ENCODE data around the gene SASH3.
"Not testable (repeated sequence)": the region's sequence is repeated elsewhere in the genome, so short reads cannot be mapped to it uniquely, and the experiment has no call there.

The SASH3 gene

DNA sequence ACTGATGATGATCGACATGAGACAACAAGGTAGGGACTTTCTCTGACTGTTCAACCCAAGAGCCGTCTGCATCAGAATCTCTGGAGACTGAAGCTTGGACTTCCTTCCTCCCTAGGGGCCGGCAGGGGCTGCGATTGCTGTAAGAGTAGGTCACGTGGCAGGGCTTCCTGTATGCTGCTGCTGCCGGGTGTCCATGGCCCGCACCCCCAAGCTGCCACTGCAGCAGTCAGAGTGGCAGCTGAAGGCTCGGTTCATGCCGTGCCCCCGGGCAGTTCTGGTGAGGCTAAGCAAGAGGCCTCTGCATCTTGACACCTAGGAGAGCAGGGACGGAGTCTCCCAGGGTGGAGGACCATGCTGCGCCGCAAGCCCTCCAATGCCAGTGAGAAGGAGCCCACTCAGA is at the start of gene SASH3:
TSS of gene SASH3 (plus strand) at position 203 of the 400 bp plus-strand sequence. CDS start at position 352, 149 bp downstream.
- no peak for DNase-seq

DNA sequence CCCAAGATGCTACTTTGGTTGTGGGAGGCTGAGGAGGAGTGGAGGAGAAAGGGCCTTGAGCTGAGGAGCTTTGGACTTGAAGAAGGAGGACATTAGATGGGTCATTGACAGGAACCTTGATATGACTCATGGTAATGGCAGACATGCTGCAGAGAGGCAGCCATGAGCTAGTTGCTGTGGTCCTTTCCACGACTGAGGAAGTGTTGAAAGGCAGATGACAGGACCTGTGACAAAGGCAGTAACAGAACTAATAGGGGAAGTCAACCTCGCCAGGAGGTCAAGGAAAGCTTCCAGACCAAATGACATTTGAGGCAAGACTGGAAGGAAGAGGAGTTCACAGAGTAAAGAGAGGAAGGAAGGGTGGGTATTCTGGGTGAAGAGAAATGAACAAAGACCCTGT is 48.5 kb upstream of the SASH3 start:
- peak; percentile 9 for DNase-seq

DNA sequence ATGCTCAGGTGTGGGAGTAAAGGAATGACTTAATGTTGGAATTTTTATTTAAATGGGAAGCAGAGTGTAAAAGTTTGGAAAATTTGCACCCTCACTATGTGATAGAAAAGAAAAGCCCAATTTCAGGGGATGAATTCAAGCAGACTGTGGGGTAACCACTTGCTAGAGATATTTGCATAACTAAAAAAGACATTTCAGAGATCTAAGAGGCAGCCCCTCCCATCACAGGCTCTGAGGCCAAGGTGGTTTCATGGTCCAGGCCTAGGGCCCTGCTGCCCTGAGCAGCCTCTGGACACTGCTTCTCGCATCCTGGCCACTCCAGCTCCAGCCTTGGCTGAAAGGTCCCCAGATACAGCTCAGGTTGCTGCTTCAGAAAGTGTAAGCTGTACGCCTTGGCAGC is 46.9 kb upstream of the SASH3 start:
- DNase-seq, result peak; percentile 6

DNA sequence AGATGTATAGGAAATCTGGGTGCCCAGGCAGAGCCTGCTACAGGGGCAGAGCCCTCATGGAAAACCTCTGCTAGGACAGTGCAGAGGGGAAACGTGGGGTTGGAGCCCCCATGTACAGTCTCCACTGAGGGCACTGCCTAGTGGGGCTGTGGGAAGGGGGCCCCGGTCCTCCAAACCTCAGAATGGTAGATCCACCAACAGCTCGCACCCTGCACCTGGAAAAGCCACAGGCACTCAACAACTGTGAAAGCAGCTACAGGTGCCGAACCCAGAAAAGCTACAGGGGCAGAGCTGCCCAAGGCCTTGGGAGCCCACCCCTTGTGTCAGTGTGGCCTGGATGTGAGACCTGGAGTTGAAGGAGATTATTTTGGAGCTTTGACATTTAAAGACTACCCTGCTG is 46.4 kb upstream of the SASH3 start:
- DNase-seq, result peak; percentile 23

DNA sequence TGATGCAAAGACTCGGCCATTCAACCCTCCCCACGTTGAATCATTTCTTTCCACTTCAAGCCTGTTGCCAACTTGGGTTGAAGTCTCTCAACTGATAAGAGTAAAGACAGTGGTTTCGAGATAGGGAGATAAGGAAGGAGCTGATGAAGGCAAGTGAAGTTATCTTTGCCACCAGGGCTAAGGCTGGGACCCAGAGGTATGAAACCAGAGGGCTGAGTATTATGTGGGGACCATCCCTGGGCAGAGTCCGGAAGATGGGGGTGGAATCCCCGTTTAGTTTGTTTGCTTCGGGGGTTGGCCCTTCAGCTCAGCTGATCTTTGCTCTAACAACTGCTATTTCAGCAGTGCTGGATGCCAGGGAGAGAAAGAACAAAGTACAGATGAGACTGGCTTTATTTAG is 43.3 kb upstream of the SASH3 start:
- DNase-seq, result no peak

DNA sequence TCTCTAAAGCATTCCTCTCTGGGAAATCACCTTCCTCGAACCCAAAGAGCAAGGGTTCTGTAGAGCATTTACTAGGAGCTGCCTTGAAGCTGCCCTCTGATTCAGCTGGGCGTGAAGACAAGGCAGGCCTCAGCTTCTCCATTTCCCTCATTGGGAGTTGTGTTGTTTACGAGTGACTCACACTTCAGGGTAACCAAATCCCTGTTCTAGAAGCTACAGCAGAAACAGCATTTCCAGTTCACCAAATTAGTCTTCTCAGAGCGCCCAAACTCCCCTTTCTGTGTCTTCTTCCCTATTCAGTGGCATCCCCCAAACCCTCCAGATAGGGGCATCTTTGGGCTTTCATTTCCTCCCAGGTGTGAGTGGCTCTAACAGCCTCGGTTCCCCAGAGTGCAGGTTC is 41.8 kb upstream of the SASH3 start:
- no peak for DNase-seq

DNA sequence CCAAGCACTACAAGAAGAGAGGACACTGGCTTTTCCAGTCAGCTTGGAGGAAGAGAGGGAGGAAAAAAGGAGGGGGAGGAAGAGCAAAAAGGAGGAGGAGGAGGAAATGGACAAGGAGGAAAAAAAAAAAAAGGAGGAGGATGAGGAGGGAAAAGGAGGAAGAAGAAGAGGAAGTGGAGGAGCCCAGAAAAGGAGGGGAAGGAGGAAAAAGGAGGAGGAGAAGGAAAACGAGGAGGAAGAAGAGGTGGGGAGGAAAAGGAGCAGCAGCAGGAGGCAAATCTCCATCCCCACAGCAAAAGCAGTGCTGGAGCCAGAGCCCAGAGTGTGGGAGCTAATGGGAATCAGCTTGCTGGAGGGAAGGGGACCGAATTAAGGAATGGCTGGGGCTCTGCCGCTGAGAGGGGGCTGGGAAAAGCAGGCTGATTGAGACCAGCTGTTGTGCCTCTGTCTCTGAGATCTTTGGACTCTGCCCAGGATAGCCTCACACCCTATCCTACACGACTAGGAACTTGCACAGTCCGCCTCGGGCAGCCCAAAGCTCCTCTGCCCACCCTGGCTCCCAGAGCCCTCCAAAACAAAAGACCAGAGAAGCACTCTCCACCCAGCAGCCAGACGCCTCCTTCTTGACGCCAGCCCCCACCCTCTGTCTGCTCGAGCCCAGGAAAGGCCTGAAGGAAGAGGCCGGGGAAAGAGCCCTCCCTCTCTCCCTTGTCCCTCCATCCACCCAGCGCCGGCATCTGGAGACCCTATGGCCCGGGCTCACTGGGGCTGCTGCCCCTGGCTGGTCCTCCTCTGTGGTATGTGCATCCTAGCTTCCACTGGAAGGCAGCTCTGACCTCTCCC is 41.1 kb upstream of the SASH3 start, which contains the start of gene XPNPEP2:
TSS of gene XPNPEP2 (plus strand) at position 514 of the 843 bp plus-strand sequence. CDS start at position 749, 235 bp downstream.
- DNase-seq, result peak; percentile 65

DNA sequence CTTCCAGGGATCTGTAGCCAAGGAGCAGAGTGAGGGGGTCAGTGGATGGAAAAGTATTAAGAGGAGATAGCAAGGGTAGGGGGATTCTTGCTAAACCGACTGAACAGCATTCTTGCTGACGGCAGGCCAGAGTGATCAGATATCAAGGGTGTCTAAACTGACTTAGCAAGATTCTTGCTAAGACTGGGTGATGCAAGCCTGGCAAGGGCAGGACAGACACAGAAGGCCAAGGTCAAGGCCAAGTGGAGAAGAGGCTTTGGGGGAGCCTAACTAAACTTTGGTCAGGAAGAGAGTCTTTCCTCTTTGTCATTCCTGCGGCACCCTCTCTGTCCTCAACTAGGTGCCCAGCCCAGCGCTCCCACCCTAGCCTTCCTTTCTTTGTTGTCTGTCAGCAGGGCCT is 40.2 kb upstream of the SASH3 start:
- DNase-seq, result peak; percentile 67

DNA sequence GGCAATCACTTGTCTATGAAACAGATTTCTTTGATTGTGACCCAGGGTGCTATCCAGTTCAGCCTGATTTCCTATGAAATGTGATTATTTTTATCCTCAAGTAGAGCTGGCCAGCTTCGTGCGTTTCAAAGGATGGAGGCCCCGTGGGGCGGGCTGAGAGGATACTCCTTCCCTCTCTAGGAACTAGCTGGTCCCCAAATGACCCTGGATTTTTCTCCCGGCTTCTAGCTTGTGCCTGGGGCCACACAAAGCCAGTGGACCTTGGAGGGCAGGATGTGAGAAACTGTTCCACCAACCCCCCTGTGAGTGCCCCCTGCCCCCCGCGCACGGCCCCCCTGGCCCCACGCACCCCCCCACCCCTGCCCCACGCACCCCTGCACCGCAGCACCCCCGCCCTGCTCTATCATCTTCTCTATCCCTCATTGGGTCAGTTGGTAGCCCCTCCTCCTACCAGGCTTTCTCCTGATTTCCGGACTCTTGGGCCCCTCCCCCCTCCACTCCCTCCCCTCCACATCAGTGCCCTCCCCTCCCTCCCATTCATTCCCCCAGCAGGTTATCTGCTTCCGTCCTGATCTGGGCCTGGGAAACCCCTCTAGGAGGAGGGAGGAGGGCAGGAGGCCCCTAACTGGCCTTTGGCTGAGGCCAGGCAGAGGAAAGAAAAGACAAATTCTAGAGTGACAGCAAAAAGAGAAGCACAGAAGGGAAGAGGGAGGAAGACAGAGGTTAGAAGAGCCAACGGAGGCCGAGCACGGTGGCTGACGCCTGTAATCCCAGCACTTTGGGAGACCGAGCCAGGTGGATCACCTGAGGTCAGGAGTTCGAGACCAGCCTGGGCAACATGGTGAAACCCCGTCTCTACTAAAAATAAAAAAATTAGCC is 37.6 kb upstream of the SASH3 start:
- DNase-seq, result no peak

DNA sequence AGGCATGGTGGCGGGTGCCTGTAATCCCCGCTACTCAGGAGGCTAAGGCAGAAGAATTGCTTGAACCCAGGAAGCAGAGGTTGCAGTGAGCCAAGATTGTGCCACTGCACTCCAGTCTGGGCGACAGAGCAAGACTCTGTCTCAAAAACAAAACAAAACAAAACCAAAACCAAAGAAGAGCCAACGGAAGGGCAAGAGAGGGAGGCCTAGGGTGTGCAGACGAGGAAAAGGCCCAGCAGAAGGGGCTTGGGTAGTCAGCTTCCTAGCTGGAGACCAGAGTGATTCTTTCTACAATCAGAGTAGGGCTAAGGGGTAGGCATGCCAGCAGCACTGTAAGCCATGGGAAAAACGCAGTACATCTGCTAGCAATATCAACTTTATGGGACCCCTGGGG is 37.0 kb upstream of the SASH3 start:
- DNase-seq, result not testable (repeated sequence)

DNA sequence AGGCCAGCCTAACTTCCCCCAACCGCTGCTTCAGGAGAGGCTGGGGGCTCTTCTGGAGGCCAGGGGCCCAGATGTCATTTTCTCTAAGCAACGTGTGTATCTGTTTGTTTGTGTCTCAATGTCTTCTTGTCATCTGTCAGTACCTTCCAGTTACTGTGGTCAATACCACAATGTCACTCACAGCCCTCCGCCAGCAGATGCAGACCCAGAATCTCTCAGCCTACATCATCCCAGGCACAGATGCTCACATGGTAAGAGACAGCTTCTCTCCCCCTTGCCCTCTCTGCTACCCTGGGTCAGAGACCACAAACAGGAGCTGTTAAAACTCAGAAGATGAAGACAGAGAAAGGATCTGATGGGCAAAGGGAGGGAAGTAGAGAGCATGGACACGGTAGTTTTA is 35.9 kb upstream of the SASH3 start:
- no peak for DNase-seq

DNA sequence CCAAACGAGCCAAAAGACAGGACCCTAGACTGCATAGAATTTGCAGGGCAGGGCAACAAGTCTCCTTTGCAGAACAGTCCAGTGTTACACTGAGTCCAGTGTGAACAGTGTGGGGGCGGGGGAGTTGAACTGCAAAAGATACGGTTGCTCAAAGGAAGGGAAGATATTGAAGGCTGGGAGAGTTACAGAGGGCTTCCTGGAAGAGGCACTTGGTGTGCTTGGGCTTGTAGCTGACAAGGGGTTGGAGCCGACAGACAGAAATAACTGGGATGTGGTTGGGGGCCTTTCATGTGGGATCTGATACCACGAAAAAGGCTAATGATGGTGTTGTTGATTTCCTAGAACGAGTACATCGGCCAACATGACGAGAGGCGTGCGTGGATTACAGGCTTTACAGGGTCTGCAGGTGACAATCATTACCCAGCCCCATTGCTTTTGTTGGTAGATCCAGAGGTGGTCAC is 34.9 kb upstream of the SASH3 start:
- no peak for DNase-seq

DNA sequence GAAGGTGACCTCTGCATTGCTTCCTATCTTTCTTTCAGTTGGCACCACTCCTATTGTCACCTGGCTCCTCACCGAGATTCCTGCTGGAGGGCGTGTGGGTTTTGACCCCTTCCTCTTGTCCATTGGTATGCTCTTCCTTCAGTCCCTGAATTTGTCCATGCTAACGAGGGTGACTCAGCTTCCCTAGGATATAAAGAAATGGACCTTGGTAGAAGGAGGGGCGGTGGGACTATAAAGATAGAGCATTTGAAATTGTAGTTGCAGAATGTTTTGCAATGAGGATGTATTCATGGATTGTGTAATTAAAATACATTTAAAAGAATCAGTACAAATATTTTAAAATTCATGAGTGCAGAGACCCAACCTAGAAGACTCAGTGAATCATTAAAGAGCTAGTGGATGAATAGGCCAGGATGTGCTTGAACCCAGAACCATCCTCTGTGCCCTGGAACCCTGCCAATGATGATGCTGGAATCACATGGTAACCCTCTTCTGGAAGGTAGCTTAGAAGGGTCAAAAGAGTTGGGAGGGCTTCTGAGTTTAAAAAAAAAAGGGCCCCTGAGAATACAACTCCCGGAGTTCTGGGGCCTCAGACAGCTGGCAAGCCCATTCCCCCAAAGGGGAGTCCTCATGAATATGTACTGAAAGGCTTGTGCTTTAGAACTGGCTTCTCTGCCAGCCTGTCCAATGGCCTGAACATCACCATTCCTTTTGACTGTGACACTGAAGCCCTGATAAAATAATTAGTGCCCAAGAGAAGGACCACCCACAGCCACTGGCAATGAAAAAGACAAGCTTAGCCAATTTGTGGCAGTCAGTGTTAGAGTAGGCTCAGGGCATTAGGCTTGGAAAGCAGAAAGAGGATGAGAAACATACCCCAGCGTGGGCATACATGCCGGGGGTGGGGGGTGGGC is 32.9 kb upstream of the SASH3 start:
- DNase-seq, result no peak

DNA sequence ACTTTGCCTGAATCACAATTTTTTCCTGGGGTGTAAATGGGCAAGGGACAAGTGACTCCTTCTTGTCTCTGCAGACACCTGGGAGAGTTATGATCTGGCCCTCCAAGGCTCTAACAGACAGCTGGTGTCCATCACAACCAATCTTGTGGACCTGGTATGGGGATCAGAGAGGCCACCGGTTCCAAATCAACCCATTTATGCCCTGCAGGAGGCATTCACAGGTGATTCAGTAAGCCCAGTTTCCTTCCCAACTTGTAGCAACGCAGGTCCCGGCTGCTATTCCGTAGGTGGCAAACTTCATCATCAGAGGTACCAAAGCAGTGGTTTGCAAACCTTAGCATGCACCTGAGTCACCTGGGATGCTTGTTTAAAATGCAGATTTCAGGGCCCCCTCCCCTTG is 32.2 kb upstream of the SASH3 start:
- DNase-seq, result no peak

DNA sequence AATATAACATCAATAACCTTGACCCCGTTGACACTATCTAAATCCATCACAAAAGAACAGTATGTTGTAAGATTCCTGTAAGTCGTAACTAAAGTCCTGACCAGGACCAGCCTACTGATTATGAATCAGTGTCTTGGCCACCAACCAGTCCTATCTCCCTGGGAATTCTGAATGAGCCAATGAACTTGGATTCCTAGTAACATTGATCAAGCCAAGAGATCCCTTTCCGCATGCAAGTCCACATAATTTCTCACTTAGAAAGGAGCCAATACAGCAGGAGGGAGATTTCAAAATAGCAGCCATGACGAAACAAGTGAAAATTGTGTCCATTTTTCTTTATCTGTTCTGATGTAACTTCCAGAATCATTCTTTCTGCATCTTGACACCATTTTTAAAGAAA is 31.4 kb upstream of the SASH3 start:
- DNase-seq, result no peak

DNA sequence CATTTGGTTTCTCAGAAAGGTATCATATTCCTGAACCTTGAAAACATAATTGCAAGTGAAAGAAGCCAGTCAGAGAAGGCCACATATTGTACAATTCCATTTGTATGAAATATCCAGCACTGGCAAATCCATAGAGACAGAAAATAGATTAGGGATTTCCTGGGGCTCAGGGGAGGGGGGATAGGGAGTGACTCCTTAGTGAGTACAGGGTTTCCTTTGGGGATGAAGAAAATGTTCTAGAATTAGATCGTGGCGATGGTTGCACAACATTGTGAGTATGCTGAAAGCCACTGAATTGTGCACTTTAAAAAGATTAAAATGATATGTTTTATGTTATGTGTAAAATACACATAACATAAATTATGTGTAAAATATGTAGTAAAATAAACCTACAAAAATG is 30.7 kb upstream of the SASH3 start:
- DNase-seq, result no peak

DNA sequence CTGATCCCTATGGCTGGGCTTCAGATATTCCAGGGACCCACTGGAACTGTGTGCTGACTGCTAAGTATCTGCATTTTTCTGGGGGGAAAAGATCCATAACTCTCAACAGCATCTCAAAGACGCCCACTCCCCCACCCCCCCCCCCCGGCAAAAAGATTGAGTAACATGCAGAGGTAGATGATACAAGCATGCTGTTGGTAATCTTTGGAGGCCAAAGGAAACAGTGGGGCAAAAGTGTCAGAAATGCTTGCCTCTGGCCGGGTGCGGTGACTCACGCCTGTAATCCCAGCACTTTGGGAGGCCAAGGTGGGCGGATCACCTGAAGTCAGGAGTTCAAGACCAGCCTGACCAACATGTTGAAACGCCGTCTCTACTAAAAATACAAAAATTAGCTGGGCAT is 28.8 kb upstream of the SASH3 start:
- no peak for DNase-seq

DNA sequence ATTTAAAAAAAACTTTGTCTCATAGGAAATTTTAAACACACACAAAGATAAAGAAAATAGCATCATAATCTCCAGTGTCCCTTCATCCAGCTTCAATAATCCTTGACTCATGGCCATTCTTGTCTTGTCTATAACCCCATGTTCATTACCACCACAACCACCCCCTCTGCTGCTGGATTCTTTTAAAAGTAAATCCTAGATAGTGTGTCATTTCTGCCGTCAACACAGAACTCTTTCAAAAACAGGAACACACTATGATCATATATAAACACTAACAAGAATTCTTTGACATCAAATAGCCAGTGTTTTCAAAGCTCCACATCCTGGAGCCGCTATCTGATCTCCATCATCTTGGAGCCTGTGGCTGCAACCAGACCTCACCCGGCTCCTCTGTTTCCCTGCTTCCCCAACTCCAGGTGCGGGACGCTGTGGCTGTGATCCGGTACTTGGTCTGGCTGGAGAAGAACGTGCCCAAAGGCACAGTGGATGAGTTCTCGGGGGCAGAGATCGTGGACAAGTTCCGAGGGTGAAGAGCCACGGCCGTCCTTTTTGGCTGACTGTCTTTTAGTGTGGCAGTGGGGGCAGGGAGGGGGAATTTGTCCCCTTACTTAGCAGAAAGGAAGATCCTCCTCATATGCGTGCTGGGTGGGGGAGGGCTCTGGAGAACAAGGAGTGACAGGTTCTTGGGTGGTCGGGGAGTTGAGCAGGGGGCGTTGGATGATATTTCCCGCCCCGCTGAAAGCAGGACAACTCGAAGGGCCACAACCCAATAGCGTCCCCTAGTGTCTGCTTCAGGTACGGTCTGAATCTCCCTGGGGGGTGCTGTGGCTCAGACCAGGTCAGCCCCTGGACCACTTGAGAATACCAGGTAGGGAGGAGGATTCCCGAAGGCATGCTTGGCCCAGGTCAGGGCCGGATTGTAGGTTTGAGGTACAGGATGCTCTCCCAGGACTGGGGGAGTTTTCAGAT is 25.4 kb upstream of the SASH3 start:
- no peak for DNase-seq

DNA sequence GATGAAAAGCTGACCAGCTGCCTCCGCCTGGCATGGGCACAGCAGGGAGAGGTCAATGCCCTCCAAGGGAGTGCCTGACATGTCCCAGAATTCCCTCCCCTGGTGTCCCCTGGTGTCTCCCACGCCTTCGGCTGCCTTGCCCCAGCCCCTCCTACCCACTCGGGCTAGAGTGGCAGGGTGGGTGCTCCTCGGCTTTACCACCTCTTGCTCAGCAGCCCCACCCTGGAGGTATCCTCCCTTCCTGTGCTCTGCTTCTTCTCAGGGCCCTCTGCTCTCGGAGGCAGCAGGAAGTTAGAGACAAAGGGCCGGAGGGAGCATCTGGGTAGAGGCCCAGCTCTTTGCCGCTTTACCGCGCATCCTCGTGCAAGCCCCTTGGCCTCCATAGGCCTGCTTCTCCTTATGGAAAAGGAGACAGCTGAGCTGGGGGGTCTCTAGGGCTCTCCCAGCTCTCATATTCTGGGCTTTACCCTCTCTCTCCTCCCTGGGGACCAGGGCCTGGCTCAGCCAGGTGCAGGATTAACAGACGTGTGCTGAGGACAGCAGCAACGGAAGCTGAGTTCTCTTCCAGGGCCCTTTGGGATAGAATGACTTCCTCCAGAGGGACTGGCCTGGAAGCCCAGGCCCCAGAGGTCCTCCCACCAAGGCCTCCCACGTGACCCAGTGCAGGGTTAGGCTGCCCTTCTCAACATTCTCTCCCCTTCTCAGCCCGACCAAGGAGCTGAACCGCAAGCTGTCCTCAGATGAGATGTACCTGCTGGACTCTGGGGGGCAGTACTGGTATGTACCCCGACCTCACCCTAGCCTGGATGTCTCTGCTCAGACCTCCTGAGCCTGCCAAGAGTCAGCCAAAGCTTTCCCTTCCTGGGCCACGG is 23.7 kb upstream of the SASH3 start:
- DNase-seq, result no peak

DNA sequence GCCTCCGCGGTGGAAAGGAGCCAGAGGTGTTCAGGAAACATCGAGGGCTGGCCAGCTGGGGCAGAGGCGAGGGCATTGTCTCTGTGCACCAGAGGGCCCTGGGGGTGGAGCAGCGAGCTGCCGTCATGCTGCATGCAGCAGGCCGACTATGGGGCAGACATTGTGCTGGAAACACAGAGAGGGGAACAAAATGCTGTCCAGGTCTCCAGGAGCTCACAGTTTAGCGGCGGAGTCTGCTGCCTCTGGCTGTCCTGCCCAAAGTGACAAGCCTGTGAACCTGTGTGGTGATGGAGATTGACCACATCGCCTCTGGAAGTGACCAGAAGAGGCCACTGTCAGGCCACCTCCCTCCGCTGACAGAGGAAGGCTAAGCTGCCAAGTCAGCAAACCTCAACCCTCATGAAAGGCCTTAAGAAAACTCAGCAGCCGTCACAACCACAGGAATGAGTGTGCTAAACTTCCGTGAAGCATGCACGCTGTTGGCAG is 20.1 kb upstream of the SASH3 start:
- no peak for DNase-seq
